ENCODE results near the gene CCDC33.

The CCDC33 gene

GRCh38 chr15:74291101-74292071 is 55.3 kb downstream of the CCDC33 start:
- DNase-seq, result peak; percentile 69

GRCh38 chr15:74293021-74293810 is 57.1 kb downstream of the CCDC33 start:
- no peak for DNase-seq

- DNase-seq, result no peak
Observed at GRCh38 chr15:74294010-74294409, 57.9 kb downstream of the CCDC33 start.

GRCh38 chr15:74295800-74296199 is 59.7 kb downstream of the CCDC33 start:
- no peak for DNase-seq

GRCh38 chr15:74297887-74298286 is 61.8 kb downstream of the CCDC33 start:
- DNase-seq, result no peak

GRCh38 chr15:74300057-74300795 is 64.1 kb downstream of the CCDC33 start:
- DNase-seq, result no peak

GRCh38 chr15:74301583-74302361 is 65.6 kb downstream of the CCDC33 start:
- no peak for DNase-seq

- no peak for DNase-seq
Observed at GRCh38 chr15:74302821-74303359, 66.8 kb downstream of the CCDC33 start.

- no peak for DNase-seq
Observed at GRCh38 chr15:74303741-74304309, 67.7 kb downstream of the CCDC33 start.

GRCh38 chr15:74304431-74304830 is 68.3 kb downstream of the CCDC33 start:
- no peak for DNase-seq

- no peak for DNase-seq
Observed at GRCh38 chr15:74305687-74306086, 69.6 kb downstream of the CCDC33 start.

GRCh38 chr15:74306781-74307217 is 70.7 kb downstream of the CCDC33 start:
- no peak for DNase-seq

GRCh38 chr15:74307827-74308811 is 72.0 kb downstream of the CCDC33 start:
- DNase-seq, result peak; percentile 54

- peak; percentile 40 for DNase-seq
Observed at GRCh38 chr15:74311734-74312444, 75.8 kb downstream of the CCDC33 start.

GRCh38 chr15:74312445-74313007 is 76.4 kb downstream of the CCDC33 start:
- no peak for DNase-seq

- DNase-seq, result no peak
Observed at GRCh38 chr15:74313889-74314288, 77.8 kb downstream of the CCDC33 start.

GRCh38 chr15:74314795-74315438 is 78.8 kb downstream of the CCDC33 start:
- DNase-seq, result no peak

- no peak for DNase-seq
Observed at GRCh38 chr15:74315626-74316025, 79.5 kb downstream of the CCDC33 start.

GRCh38 chr15:74316141-74316540 is 80.0 kb downstream of the CCDC33 start:
- no peak for DNase-seq
